ENCODE measurements around the gene TMEM72. TPM values are rescaled to one million over a fixed set of nuclear protein-coding genes. Genes with fewer than 3 reads are reported as not detected.
"Not testable (repeated sequence)": the region's sequence is repeated elsewhere in the genome, so short reads cannot be mapped to it uniquely, and the experiment has no call there.

The TMEM72 gene
- total RNA-seq, result not detected
- long read RNA-seq, partial matches to known transcripts, result 0 of 1 reads
- long read RNA-seq, other reads (novel, unspliced or antisense), result 1 of 1 reads

DNA sequence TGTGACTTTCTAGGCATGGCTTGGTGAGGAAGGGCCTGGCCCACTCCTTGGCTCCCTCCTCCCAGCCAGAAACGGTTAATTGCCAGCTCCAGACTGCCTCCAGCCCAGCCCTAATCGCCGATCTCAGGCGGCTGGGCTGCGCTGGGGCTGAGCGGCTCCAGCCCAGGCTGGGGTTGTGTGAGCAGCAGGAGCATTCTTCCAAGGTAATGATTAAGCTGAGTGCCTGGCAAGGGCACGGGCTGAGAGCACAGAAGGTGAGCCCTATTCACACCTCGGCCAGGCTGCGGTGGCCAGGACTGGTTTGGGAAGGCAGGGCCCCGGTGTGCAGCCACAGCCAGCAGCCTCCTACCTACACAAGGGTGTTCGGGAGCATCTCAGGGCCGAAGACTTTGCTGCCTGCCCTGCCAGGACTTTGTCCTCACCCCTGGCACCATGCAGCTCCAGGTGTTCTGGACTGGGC, at the start of gene TMEM72:
TSS of gene TMEM72 (plus strand) at position 257 of the 460 bp plus-strand sequence. CDS start at position 433, 176 bp downstream.
- intact Hi-C loops (cut with DNase I), result no loop called here
- no peak for DNase-seq (ENCODE audit: low spot score)

DNA sequence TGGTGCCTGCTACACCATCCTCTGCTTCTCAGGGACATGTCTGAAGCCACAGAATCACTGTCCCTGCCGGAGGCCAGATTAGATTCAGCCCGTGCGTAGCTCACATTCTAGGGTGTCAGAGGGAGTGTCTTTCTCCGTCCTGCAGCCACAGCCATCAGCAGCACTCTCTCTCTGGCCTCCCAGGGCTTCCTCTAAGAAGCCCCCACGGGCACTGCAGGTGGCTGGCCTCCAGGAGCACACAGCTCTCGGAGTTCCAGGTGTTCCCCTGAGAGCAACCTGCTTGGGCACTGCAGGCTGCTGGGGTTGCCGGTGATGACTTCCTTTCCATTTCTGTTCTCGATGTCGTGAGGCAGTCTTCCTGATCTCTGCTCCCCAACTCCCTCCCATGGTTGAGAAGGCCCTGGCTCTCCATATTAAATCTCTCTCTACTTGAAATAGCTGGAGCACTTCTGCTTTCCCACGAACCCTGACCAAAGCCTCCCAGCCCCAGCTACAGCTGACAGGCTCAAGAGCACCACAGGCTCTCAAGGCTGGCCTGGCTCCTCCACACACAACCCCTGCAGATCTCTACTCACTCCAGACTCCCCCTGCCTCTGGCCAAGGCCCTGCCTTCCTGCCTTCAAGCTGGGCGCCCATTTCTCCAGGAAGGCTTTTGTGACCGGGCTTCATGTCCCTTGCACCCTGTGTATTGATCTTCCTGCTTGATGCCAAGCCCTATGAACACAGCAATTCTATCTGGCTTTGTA, 49.0 kb upstream of the TMEM72 start:
- no peak for DNase-seq (ENCODE audit: low spot score)
- intact Hi-C loops (cut with DNase I), result loop anchor here (5.0 kb wide), 2 partner anchors 385 to 805 kb away; no protein-coding TSS in a partner anchor

DNA sequence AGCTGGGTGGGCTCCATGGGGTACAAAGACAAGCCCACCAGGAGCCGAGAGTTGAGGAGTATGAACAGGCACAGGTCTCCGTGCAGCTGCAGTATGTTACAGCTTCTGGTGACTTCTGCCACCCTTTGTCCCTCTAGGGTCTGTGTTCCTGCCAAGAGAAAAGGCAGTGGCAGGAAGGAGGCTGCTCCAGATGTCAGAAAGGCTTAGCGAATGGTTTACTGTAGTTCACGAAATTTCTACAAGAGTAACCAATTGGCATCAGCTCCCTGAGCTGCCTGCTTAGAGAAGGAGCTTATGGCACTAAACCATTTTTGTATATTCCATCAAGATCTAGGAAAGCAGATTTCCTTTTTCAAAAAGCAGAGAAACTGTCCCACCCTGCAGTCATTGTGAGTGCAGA, 48.2 kb upstream of the TMEM72 start:
- intact Hi-C loops (cut with DNase I), result loop anchor here (5.0 kb wide), 2 partner anchors 386 to 806 kb away; no protein-coding TSS in a partner anchor
- DNase-seq (ENCODE audit: low spot score), result no peak

DNA sequence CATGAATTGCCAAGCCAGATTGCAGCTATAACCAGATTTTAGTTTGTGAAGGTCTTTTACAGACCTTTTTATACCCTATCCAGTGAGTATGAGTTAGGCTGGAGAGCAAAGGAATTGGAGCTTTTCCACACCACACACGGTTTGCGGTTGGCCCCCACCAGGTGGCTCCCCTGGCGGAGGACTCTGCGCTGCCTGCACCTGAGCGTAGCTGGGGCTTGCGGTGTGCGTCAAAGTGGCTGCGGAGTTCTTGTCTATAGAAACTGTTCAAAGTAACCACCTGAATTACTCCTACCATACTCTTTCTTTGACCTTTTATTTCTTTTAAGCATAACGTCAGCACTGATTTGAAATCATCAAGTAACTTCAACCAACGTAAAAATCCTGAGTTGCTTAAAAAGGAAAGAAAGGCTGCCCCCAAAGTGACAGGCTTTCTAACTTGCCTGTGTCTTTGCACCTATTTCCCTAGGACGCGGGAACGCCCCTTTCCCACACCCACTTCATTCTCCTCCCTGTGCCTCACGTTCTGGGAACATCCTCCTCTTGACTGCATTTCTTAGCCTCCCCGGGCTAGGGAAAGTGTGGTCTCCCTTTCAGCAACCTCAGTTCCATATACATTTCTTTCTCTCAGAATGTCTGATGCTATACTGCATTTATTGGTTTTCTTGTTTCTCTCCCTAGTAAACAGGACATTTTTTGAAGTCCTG, 47.6 kb upstream of the TMEM72 start:
- intact Hi-C loops (cut with DNase I), result loop anchor here (2.0 to 5.0 kb wide), 4 partner anchors 386 to 1191 kb away; no protein-coding TSS in a partner anchor
- no peak for DNase-seq (ENCODE audit: low spot score)

DNA sequence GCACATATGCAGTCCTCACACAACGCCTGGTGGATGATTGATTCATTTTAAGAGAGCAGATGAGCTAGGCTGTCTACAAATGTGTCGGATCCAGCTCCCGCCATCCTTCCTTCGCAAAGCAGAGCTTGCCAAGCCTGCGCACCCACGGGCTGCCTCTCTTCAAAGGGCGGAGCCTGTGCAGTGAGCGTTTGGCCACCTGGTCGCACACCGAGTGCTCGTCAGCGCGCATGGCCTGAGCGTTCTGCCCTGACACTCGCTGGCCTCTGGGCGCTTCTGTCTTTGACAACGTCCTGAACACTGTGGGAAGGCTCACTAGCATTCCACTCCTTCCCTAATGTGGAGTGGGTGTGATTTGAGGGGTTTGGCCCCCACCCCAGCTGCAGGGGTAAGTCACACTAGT, 47.1 kb upstream of the TMEM72 start:
- intact Hi-C loops (cut with DNase I), result loop anchor here (2.0 to 5.0 kb wide), 4 partner anchors 387 to 1191 kb away; no protein-coding TSS in a partner anchor
- no peak for DNase-seq (ENCODE audit: low spot score)

DNA sequence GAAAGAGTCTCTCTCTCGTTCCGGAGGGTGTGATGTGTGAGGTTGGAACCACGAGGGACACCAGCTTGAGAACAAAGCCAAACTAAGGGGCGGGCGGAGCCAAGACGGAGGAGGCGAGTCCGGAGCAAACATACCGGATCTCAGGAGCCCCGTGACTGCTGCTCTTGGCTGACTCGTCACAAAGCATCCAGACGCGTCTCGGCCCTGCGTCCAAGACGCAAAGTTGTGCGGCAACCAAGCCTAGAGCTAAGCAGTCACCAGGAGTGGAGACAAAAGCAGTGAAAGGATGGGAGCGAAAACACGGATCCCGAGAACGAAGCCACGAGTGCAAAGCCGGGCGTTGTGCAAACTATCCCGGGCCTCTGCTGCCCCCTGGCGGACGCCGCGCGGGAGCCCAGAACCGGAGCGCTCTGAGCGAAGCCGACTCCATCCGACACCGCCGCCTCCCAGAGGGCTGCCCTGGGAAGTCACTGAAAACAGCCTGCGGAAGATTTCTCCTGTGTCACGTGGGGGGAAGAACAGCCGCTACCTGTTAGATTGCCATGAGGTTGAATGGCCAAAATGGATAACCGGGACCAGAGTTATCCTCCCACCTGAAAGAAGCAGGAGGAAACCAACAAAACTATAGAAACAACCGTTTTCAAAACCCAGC, 46.4 kb upstream of the TMEM72 start:
- intact Hi-C loops (cut with DNase I), result loop anchor here (2.0 to 5.0 kb wide), 4 partner anchors 387 to 1192 kb away; no protein-coding TSS in a partner anchor
- DNase-seq (ENCODE audit: low spot score), result peak; percentile 94

DNA sequence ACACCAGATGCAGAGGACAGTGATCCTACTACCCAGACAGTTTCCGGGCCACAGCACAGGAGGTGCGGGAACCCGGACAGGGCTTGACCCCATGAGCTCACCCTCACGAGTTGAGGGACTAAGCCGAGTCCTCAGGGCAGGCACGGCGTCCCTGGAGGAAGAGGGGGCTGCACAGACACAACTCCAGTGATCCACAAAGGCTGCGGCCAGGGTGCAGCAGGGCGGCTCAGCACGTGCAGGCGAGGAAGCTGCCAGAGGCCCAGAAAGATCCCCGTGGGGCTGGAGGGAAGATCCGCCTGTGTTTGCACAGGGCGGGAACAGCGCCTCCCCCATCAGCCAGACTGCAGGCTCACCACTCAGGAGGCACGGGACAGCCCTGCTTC, 45.9 kb upstream of the TMEM72 start:
- intact Hi-C loops (cut with DNase I), result loop anchor here (2.0 kb wide), 2 partner anchors 472 to 1192 kb away; no protein-coding TSS in a partner anchor
- DNase-seq (ENCODE audit: low spot score), result no peak

DNA sequence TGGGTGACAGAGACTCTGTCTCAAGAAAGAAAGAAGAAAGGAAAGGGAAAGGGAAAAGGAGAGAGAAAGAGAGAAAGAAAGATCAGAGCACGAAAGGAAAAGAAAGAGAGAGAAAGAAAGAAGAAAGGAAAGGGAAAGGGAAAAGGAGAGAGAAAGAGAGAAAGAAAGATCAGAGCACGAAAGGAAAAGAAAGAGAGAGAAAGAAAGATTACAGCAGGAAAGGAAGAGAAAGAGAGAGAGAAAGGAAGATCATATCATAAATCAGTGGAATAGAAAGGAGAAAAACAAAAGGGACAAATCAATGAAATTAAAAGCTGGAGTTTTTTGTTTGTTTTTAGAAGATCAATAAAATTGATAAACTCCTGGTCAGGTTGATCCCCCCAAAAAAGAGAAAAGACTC, 44.8 kb upstream of the TMEM72 start:
- DNase-seq (ENCODE audit: low spot score); intact Hi-C loops (cut with DNase I): not testable (repeated sequence)

DNA sequence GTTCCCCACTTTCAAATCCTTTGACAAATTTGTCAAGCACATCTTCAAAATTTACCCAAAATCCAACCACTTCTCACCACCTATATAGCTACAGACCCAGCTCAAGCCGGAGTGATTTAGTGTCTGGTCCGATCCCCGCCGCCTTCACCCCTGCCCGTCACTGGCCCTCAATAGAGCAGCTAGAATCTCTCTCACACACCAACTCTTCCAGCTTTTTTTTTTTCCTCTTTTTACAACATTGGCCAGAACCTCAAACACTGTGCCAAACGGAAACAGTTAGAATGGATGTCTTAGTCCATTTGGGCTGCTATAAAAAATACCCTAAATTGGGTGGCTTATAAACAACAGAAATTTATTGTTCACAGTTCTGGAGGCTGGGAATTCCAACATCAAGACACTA, 41.1 kb upstream of the TMEM72 start:
- no peak for DNase-seq (ENCODE audit: low spot score)
- intact Hi-C loops (cut with DNase I), result loop anchor here (10.0 kb wide), 2 partner anchors 105 to 1055 kb away; partner anchors contain the start of gene DEPP1

DNA sequence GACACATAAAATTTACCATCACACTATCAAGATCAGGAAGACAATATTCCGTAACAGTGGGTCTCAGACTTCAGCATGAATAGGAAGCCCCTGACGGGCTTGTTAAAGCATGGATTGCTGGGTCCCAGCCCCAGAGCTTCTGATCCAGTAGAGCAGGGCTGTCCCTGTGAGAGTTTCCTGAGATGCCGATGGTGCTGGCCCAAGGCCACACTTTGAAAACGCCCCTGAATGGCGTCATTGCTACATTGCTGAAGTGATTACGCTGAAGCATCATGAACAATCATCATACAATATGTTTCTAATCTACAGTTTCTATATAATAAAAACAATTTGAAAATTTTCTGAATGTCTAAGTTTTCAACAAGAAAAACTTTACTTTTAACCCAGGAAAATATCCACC, 38.0 kb upstream of the TMEM72 start:
- DNase-seq (ENCODE audit: low spot score), result no peak
- intact Hi-C loops (cut with DNase I), result loop anchor here (10.0 kb wide), 2 partner anchors 102 to 1058 kb away; partner anchors contain the start of gene DEPP1

DNA sequence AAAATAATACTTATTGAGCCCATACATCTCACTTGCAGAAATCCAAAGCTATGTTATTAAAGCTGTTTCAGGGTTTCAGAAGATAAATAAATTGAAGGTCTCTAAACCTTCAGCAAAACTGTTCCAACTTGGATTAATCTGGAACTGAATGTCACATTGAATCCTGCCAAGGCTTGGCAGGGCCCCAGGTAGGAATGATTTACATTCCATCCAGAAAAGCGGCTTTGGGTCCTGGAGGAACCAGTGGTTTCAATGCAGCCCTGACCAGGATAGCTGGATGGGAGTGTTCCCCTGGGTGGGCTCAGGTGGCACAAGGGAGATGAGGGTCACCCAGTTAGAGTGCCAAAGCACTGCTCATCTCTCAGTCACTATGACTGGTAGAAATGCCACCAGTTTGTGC, 37.0 kb upstream of the TMEM72 start:
- no peak for DNase-seq (ENCODE audit: low spot score)
- intact Hi-C loops (cut with DNase I), result loop anchor here (10.0 kb wide), 2 partner anchors 101 to 1059 kb away; partner anchors contain the start of gene DEPP1

DNA sequence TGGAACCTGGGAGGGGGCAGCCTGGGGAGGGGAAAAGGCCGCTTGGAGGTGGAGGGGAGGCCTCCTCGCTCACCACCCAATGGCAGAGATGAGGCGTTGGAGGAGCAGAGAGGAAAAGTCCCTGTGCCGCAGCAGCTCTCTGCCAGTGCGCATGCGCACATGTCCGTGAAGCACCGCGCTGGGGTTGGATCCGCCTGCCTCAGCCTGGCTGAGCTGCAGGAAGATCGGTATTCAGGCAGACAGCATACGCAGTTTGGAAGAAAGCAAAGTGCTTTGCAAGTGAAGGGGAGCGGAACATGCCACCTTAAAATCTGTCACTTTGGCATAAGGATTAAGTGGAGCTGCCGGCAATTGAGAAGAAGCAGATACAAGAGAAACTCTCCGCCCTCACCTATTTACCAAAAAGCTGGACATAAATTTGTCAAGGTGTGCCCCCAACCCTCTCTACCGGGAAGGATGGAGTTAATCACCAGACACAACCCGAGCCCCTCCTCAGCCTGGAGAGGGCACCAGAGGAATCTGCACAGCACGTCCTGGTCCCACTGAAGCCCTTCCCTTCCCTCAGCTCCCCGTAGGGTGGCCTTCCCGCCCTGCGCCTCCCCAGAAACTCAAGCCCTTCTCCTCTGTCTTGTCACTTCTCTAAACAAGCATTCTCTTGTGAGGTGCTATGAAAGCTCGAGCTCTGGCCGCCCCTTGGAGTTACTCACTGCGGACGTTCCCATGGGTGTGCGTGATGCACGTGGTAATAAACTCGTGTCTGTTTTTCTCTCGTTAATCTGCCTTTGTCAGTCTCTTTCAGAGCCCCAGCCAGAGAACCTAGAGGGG, 32.2 kb upstream of the TMEM72 start:
- peak; percentile 94 for DNase-seq (ENCODE audit: low spot score)
- intact Hi-C loops (cut with DNase I), result loop anchor here (10.0 kb wide), 2 partner anchors 96 to 1064 kb away; partner anchors contain the start of gene DEPP1

DNA sequence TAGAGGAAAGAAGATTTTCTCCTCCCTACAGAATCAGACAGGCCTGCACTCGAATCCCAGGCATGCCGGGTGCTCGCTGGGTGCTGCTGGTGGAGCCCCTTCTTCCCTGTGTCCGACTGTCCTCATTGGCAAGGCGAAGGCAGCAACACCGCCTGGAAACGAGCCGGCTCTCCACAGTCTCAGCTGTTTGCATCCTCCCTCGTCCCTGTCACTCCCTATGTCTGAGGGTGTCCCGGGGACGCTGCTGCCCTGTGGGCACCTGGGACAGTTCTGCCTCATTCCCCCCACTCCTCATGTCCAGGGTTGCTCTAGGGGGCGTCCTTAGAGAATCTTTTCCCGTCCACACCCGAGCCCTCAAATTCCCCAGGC, 31.6 kb upstream of the TMEM72 start:
- DNase-seq (ENCODE audit: low spot score), result peak; percentile 54

DNA sequence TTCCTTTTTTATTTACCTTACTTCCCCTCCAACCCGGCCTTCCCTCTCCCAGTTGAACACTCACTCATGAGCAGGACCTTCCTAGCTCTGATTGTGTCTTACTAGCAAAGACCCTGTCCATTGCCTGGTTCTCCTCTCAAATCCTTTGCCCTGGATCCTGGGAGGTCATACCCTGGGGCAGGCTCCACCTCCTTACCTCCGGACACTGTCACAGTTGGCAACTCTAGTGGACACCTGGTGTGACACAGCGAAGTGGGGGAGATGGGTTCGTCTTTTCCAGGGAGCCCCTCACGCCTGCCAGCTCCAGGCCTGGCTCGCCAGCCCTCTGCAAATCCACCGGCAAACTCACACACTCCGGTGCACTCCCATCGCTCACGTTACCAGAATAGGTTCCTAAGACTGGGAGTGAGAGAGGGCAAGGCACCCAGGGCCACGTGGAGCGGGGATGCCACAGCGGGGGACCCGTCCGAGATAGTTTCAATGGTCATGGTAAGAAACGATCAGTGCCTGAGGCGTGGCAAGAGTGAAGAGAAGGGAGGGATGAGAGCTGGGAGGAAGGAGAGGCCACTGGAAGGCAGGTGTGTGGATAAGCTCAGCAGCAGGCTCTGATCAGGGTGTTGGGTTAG, 30.9 kb upstream of the TMEM72 start:
- DNase-seq (ENCODE audit: low spot score), result no peak
- intact Hi-C loops (cut with DNase I), result no loop called here

More for the DNA sequence above, 31.6 kb upstream of the TMEM72 start:
- intact Hi-C loops (cut with DNase I), result loop anchor here (10.0 kb wide), 2 partner anchors 95 to 1065 kb away; partner anchors contain the start of gene DEPP1

DNA sequence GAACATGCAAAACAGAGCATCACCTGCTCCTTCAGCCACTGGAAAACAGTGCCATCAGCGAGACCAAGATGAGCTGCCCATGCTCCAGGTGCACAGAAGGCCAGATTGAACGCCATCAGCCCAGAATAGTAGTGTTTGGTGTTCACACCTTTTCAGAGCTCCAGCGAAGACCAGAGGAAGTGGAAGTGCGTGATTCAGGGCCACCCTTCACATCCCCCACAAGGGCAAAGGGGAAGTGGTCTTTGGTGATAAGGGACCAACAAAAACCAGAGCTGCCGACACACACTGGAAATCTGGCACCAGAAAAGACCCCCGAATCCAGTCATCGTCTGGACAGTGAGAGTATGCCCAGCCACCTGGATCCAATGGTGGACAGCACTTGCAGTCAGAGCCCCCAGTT, 29.5 kb upstream of the TMEM72 start:
- intact Hi-C loops (cut with DNase I), result no loop called here
- DNase-seq (ENCODE audit: low spot score), result no peak

DNA sequence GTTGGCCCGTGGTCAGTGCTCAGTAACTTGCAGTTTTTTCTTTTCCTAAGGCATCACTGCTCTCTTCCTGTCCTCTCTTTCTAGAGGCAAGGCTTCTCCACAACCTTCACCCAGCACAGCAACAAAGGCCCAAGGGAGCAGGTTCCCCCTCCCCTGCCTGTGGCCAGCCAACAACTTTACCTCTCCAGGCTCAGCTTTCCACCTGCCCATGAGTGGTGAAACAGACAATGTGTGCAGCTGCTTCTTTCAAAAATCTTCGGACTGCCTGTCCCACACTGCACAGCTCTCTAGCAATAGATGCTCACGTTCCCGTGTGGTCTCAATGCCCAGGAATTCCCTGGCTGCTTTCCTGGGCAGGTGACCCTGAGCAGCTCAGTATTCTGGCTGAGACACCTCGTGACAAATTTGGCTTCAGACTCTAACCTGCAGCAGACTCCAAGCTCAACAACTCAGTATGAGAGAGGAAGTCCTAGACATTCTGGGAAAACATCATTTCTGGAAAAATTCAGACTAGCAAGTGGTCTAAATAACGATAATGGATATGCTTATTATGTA, 28.9 kb upstream of the TMEM72 start:
- intact Hi-C loops (cut with DNase I), result no loop called here
- DNase-seq (ENCODE audit: low spot score), result peak; percentile 44

DNA sequence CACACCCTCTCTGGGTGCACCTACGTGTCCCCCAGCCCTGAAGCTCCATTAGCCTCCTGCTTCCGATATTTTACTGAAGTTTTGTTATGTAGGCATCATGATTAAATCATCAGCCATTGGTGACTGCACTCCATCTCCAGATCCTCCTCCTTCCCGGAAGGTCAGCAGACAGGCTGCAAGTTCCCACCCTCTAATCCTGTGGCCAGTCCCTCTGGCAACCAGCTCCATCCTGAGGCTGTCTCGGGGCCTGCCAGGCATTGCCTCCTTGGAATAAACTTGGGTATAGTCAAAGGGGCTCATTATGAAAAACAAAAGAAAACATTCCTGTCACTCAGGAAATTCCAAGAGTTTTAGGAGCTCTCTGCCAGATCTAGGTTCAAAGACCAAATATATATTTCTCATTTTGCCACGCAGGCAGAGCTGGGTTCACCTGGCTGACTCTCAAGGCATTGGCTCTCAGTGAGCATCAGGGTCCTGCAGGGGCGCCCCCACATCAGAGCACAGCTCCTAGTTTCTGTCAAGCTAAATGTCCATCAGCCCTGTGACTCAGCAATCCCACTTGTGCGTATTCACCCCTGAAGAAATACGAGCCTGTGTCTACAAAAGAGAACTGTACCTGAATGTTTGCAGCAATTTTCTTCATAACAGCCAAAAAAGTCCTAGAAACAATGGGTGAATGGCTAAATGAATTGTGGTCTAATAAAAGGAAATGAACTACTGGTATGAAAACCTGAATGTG, 27.4 kb upstream of the TMEM72 start:
- DNase-seq (ENCODE audit: low spot score), result peak; percentile 53
- intact Hi-C loops (cut with DNase I), result no loop called here
